DND-41 (cell line): ENCODE measurements around the gene CNOT6L.

Source experiments
- ATAC-seq: fragments of 200-7000 bp; cut with Tn5 transposase; 3 replicates; pipeline ENCODE4 v1.9.1; 2021; ENCODE audit warnings: low read depth; ENCODE audit not compliant: insufficient read depth
- DNase-seq: peaks from one replicate; pipeline ENCODE4 v3.0.0-alpha.2; 2020
- H2AFZ ChIP-seq: 2 replicates; pipeline ENCODE4 v1.6.0; 2012; ENCODE audit warnings: low read depth, low read length
- H3K27ac ChIP-seq: 2 replicates; pipeline ENCODE4 v1.5.1; 2012; ENCODE audit warnings: low read length, inconsistent platforms
- H3K27me3 ChIP-seq: fragments of 200-600 bp; sonication (generic); 2 replicates; pipeline ENCODE4 v1.6.0; 2012; ENCODE audit warnings: low read length, mild to moderate bottlenecking, inconsistent platforms; ENCODE audit not compliant: insufficient read depth, poor library complexity
- H3K36me3 ChIP-seq: 2 replicates; pipeline ENCODE4 v1.5.1; 2012; ENCODE audit warnings: low read length, inconsistent platforms; ENCODE audit not compliant: insufficient read depth
- H3K4me1 ChIP-seq: 2 replicates; pipeline ENCODE4 v1.5.1; 2012; ENCODE audit warnings: mild to moderate bottlenecking, low read length; ENCODE audit not compliant: insufficient read depth
- H3K4me2 ChIP-seq: 2 replicates; pipeline ENCODE4 v1.6.0; 2012; ENCODE audit warnings: mild to moderate bottlenecking, moderate library complexity, low read length, inconsistent platforms; ENCODE audit not compliant: insufficient read depth
- H3K4me3 ChIP-seq, 2 experiments: fragments of 200-600 bp in 1 of 2; shearing (Covaris generic) in 1 of 2; 2 replicates each; pipeline ENCODE4 v1.5.1; 2012 to 2016; ENCODE audit warnings: inconsistent platforms in 2 of 2, low read length in 2 of 2, mild to moderate bottlenecking in 2 of 2, low read depth in 1 of 2, moderate library complexity in 1 of 2
- H3K79me2 ChIP-seq: 2 replicates; pipeline ENCODE4 v1.6.0; 2012; ENCODE audit warnings: low read length, inconsistent platforms; ENCODE audit not compliant: insufficient read depth
- H3K9ac ChIP-seq: 2 replicates; pipeline ENCODE4 v1.6.0; 2012; ENCODE audit warnings: low read depth, mild to moderate bottlenecking, inconsistent platforms, low read length, moderate library complexity
- H3K9me3 ChIP-seq: 2 replicates; pipeline ENCODE4 v1.5.1; 2012; ENCODE audit warnings: low read length, moderate library complexity, mild to moderate bottlenecking, inconsistent platforms; ENCODE audit not compliant: insufficient read depth, severe bottlenecking
- H4K20me1 ChIP-seq: 2 replicates; pipeline ENCODE4 v1.6.0; 2012; ENCODE audit warnings: low read length; ENCODE audit not compliant: insufficient read depth
- CTCF ChIP-seq: IDR thresholded peaks from 2 replicates; pipeline ENCODE4 v1.5.1; 2012; ENCODE audit warnings: borderline replicate concordance, low read length, moderate library complexity, mild to moderate bottlenecking; ENCODE audit not compliant: poor library complexity, severe bottlenecking; ENCODE audit errors: extremely low read depth
- EZH2 ChIP-seq: IDR thresholded peaks from 3 replicates; pipeline ENCODE4 v1.6.1; 2012; ENCODE audit warnings: borderline replicate concordance, low read depth, mild to moderate bottlenecking, moderate library complexity, low read length, inconsistent platforms; ENCODE audit not compliant: severe bottlenecking

Gene CNOT6L

GRCh38 chr4:77669946-77670590 is 149.1 kb downstream of the CNOT6L start:
- Histone ChIP-seq H3K4me1 (no peaks in the 10 kb centered on the region), H3K27ac (no peak overlapping the region), H4K20me1 (no peaks in the 10 kb centered on the region), H3K27me3 (no peaks in the 10 kb centered on the region), H3K79me2 (no peaks in the 10 kb centered on the region), H3K9ac (no peak overlapping the region), H3K4me3 (no peak overlapping the region), H3K36me3 (no peaks in the 10 kb centered on the region), H3K9me3 (no peaks in the 10 kb centered on the region), H2AFZ (no peak overlapping the region), H3K4me2 (no peak overlapping the region)
- ATAC-seq = no peak
- TF ChIP-seq CTCF = no peak
- no peak for TF ChIP-seq EZH2
- no peak for DNase-seq

DNA sequence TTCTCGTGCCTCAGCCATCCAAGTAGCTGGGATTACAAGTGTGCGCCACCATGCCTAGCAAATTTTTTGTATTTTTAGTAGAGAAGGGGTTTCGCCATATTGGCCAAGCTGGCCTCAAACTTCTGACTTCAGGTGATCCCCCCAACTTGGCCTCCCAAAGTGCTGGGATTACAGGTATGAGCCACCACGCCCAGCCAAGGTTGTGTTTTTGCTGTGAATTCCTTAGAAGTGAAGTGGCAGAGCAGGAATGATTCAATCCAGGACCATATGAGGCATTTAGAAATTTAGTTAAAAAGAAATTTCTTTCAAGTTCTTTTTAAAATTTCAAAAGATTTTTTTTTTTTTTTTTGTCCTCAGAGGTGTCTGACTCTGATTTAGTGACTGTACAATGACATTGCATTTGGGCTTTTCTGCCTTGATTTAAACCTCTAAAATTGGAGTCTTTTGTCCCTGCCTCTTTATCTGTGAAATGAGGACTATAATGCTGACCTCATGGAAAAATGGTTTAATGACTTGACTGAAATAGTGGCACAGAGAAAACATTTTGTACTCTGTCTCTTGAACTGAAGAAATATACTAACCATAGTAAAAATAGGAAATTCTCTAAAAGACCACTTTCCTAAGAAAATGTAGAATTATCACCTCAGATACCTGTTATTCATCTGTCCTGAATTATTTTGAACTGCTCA is 153.6 kb downstream of the CNOT6L start:
- no peak overlapping the region for H3K9ac ChIP-seq
- no peaks in the 10 kb centered on the region for H4K20me1 ChIP-seq
- ATAC-seq (no peak), DNase-seq (no peak)
- no peaks in the 10 kb centered on the region for H3K4me1 ChIP-seq
- no peak for TF ChIP-seq CTCF
- no peak for TF ChIP-seq EZH2
- no peaks in the 10 kb centered on the region for H3K27me3 ChIP-seq
- H3K27ac ChIP-seq = no peak overlapping the region
- no peak overlapping the region for H2AFZ ChIP-seq
- H3K4me2 ChIP-seq = no peak overlapping the region
- no peak overlapping the region for H3K4me3 ChIP-seq
- no peaks in the 10 kb centered on the region for H3K79me2 ChIP-seq
- H3K36me3 ChIP-seq = no peaks in the 10 kb centered on the region
- H3K9me3 ChIP-seq = no peaks in the 10 kb centered on the region
